GM18951 (cell line): ENCODE measurements around the gene COLEC12.

Source experiments
- POLR2A ChIP-seq: IDR thresholded peaks from 4 replicates; pipeline ENCODE4 v1.6.1; 2011; ENCODE audit warnings: mild to moderate bottlenecking; ENCODE audit not compliant: insufficient read length, insufficient read depth; ENCODE audit errors: extremely low read depth
- in situ Hi-C: fragments of 300-500 bp; cut with MboI; formaldehyde crosslinking; loops from one replicate; pipeline ENCODE4 v1.12.0; 2022; ENCODE audit warnings: low sequenced_read_pairs, mixed read lengths, inconsistent platforms; ENCODE audit not compliant: unreplicated experiment

COLEC12 gene

GRCh38 chr18:350953-351572, 149.4 kb downstream of the COLEC12 start:
- in situ Hi-C loops, result no loop called here
- no peak for TF ChIP-seq POLR2A

- in situ Hi-C loops, result no loop called here
- TF ChIP-seq POLR2A, result no peak
Measured at GRCh38 chr18:346600-346999, 153.9 kb downstream of the COLEC12 start.

GRCh38 chr18:341102-341501, 159.4 kb downstream of the COLEC12 start:
- no peak for TF ChIP-seq POLR2A
- in situ Hi-C loops, result no loop called here

DNA sequence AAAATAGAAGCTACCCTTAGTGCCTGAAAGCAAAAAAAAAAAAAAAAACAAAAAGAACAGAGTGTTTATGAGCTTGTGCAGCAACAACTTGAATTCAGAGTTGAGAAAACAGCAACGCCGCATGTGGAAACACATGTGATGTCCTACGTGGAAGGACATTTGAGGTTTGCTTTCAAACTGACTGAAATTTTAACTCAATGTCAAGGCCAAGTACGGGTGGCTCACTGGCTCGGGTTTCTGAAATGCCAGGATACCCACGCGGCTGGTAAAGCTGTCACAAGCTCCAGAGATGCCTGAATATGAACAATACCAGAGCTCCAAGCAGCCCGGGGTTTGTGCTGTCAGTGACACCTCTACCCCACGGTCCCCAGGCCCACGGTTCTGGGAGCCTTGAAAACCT, 160.5 kb downstream of the COLEC12 start:
- no peak for TF ChIP-seq POLR2A
- in situ Hi-C loops, result no loop called here

DNA sequence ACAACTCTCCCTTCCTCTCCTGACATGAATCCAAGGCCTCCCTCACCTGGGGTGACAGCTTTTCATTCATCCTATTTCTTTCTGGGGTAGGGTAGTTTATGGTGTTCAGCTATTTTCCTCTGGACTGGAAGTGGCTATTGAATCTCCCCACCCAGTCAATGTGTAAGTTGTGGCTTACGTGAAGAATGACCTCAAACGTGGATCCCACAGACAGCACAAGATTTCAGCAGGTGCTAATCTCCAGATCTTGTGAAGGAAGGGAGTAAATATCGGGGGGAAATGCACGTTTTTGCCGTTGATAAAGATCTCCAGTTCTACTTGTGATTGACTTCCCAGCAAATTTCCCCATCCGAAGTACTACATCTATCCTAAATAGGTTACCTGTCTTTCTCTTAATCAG, 161.3 kb downstream of the COLEC12 start:
- no peak for TF ChIP-seq POLR2A
- in situ Hi-C loops, result no loop called here

DNA sequence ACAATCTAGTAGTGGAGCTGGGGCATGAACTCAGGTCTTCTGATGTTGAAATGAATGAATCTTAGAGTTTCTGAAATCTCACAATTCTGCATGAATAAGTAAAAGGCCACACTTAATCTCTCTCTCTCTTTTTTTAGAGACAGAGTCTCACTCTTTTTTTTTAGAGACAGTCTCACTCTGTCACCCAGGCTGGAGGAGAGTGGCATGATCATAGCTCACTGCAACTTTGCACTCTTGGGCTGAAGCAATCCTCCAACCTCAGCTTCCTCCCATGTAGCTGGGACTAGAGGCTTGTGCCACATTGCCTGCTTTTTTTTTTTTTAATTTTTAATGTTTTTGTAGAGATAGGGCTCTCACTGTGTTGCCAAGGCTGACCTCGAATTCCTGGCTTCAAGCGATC, 163.8 kb downstream of the COLEC12 start:
- in situ Hi-C loops, result no loop called here
- TF ChIP-seq POLR2A, result no peak

DNA sequence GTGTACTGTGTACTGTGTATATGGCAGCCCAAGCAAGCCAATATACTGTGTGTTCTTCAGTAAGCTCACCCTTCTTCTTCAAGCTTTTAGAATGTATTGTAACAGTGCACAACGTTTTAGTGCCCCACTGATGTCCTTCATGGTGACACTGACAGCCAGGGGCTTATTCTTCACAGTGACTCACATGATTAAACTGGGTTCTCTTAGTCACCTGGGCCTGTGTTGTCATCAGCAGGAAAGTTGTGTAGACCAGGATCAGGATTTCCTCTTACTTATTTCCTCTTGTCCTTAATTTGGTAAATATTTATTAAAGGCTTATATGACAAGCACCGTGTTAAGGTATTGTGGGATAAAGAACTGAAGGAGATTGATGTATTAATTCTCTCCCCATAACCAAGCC, 164.8 kb downstream of the COLEC12 start:
- in situ Hi-C loops, result no loop called here
- TF ChIP-seq POLR2A, result no peak

- in situ Hi-C loops, result no loop called here
- no peak for TF ChIP-seq POLR2A
Measured at GRCh38 chr18:334575-335132, 165.8 kb downstream of the COLEC12 start.

GRCh38 chr18:332721-333510, 167.6 kb downstream of the COLEC12 start:
- in situ Hi-C loops, result no loop called here
- TF ChIP-seq POLR2A, result no peak

- in situ Hi-C loops, result no loop called here
- TF ChIP-seq POLR2A, result no peak
Measured at GRCh38 chr18:332007-332406, 168.5 kb downstream of the COLEC12 start.

DNA sequence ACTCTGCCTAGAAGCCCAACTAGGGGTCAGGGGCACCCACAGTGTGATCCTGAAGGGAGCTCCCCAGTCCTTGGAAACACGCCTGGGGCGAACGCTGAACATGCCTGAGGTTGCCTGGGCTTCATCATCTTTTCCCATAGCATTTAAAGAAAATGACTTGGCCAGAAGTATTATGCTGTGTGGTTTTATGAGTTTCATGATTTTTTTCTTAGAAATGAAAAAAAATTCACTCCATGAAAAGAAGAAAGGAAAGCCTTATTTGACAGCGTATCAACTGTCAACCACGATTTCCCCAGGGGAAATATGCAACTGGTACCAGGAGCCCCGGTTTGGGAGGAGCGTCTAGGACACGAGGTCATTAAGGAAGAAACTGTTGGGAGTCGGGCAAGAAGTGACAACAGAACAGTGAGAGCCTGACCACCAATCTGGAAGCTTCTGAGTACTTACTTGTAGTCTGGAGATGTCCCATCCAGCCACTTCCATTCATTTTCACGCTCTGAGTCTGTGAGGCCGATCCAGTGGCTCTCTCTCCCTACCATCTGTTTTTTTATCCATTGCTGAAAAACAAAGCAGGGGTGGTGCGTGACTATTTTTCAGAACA, 169.2 kb downstream of the COLEC12 start:
- TF ChIP-seq POLR2A, result no peak
- in situ Hi-C loops, result no loop called here

DNA sequence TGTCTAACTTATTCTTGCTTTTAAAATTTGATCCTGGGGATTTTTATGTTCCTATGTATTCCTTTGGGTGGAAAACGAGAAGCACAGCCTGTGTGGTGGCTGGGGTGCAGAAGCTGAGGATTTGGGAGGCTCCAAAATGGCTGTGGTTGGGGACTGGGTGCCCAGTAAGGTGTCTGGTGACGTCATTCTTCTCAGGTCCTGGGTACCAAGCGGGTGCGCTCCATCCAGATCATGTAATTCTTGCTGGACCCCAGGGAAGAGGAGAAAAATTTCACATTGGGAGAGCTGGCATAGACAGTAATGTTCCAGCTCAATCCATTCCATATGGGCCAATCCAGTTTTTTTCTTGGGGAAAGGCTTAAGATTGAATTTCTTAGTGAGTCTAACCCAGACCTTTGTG, 171.6 kb downstream of the COLEC12 start:
- no peak for TF ChIP-seq POLR2A
- in situ Hi-C loops, result no loop called here

- no peak for TF ChIP-seq POLR2A
- in situ Hi-C loops, result no loop called here
Measured at GRCh38 chr18:326846-327245, 173.7 kb downstream of the COLEC12 start.

DNA sequence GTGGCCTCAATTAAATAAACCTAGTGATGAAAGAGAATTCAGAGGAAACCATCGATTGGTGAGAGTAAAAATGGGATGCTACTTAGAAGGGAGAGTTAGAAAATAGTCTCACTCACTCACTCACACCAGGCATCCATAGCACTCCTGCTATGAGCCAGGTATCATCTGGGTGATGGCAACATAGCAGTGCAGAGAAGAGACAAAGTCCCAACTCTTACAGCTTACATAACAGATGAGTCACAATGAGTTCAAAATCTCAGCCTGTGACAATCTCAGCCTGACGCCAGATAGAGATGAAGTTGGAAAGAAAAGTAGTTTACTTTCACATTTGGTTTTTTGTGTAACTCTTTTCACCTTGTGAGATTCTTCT, 177.3 kb downstream of the COLEC12 start:
- no peak for TF ChIP-seq POLR2A
- in situ Hi-C loops, result no loop called here
